Neuronal stem cell (in vitro differentiated cells): ENCODE data around the gene MBLAC1.

ENCODE experiments used
- DNase-seq: peaks from one replicate; pipeline ENCODE4 v3.0.0-alpha.2; 2013; ENCODE audit warnings: low spot score
- H2AFZ ChIP-seq: one replicate; pipeline ENCODE4 v1.6.1; 2013; ENCODE audit warnings: mild to moderate bottlenecking, low read length, inconsistent platforms
- H2AK5ac ChIP-seq: 2 replicates; pipeline ENCODE4 v1.6.1; 2013; ENCODE audit warnings: low read depth, mild to moderate bottlenecking, inconsistent platforms, low read length, moderate library complexity, mixed read lengths
- H2BK120ac ChIP-seq: 2 replicates; pipeline ENCODE4 v1.6.1; 2013; ENCODE audit warnings: low read depth, mild to moderate bottlenecking, inconsistent platforms, low read length, moderate library complexity, mixed read lengths
- H2BK12ac ChIP-seq: one replicate; pipeline ENCODE4 v1.6.1; 2013; ENCODE audit warnings: low read length, inconsistent platforms
- H2BK15ac ChIP-seq: 2 replicates; pipeline ENCODE4 v1.6.1; 2013; ENCODE audit warnings: mild to moderate bottlenecking, low read length, inconsistent platforms, mixed read lengths
- H2BK5ac ChIP-seq: one replicate; pipeline ENCODE4 v1.6.1; 2013; ENCODE audit warnings: inconsistent platforms, mild to moderate bottlenecking, low read length, moderate library complexity
- H3K14ac ChIP-seq: one replicate; pipeline ENCODE4 v1.6.1; 2013; ENCODE audit warnings: low read length, inconsistent platforms
- H3K18ac ChIP-seq: 2 replicates; pipeline ENCODE4 v1.6.1; 2013; ENCODE audit warnings: low read length, inconsistent platforms
- H3K23ac ChIP-seq: 2 replicates; pipeline ENCODE4 v1.6.1; 2013; ENCODE audit warnings: low read depth, mild to moderate bottlenecking, mixed read lengths, low read length, inconsistent platforms; ENCODE audit not compliant: poor library complexity
- H3K27ac ChIP-seq: replicated peaks from 3 replicates; pipeline ENCODE4 v1.5.1; 2013; ENCODE audit warnings: low read length, inconsistent platforms
- H3K27me3 ChIP-seq, 3 experiments: 2 replicates each; pipeline ENCODE4 v1.6.1; 2013; ENCODE audit warnings: low read length in 3 of 3, mild to moderate bottlenecking in 2 of 3, inconsistent platforms in 1 of 3, low read depth in 1 of 3, mixed read lengths in 1 of 3, moderate library complexity in 1 of 3; ENCODE audit not compliant: control insufficient read depth in 3 of 3, insufficient read depth in 3 of 3
- H3K36me3 ChIP-seq, 2 donors: replicated peaks in 1 of 2; 2 replicates each; pipeline ENCODE4 v1.6.1; 2013; ENCODE audit warnings: low read length in 2 of 2; ENCODE audit not compliant: control insufficient read depth in 2 of 2, insufficient read depth in 2 of 2
- H3K4ac ChIP-seq: 2 replicates; pipeline ENCODE4 v1.6.1; 2013; ENCODE audit warnings: inconsistent platforms, mild to moderate bottlenecking, low read length, moderate library complexity
- H3K4me1 ChIP-seq, 2 donors: 1 replicate in 1 of 2; 2 replicates in 1 of 2; pipeline ENCODE4 v1.6.1; 2013; ENCODE audit warnings: low read length in 2 of 2, low read depth in 1 of 2; ENCODE audit not compliant: control insufficient read depth in 2 of 2, insufficient read depth in 1 of 2
- H3K4me2 ChIP-seq: one replicate; pipeline ENCODE4 v1.6.1; 2013; ENCODE audit warnings: mild to moderate bottlenecking, low read length, inconsistent platforms; ENCODE audit not compliant: insufficient read depth, poor library complexity, severe bottlenecking
- H3K4me3 ChIP-seq, 2 donors: 2 replicates each; pipeline ENCODE4 v1.5.1; 2013; ENCODE audit warnings: low read length in 2 of 2, mild to moderate bottlenecking in 2 of 2, inconsistent platforms in 1 of 2, moderate library complexity in 1 of 2
- H3K79me1 ChIP-seq: one replicate; pipeline ENCODE4 v1.6.1; 2013; ENCODE audit warnings: low read depth, mild to moderate bottlenecking, inconsistent platforms, low read length, moderate library complexity
- H3K9ac ChIP-seq: one replicate; pipeline ENCODE4 v1.6.1; 2013; ENCODE audit warnings: mild to moderate bottlenecking, low read depth, low read length, inconsistent platforms; ENCODE audit not compliant: poor library complexity
- H3K9me3 ChIP-seq, 2 donors: replicated peaks in 1 of 2; 2 replicates each; pipeline versions ENCODE3 to v1.6.1; 2013; ENCODE audit warnings: low read length in 2 of 2, mild to moderate bottlenecking in 2 of 2, inconsistent platforms in 1 of 2, low read depth in 1 of 2, mixed read lengths in 1 of 2, moderate library complexity in 1 of 2; ENCODE audit not compliant: control insufficient read depth in 2 of 2, insufficient read depth in 1 of 2
- H4K8ac ChIP-seq: one replicate; pipeline ENCODE4 v1.6.1; 2013; ENCODE audit warnings: low read depth, mild to moderate bottlenecking, inconsistent platforms, low read length, moderate library complexity
- H4K91ac ChIP-seq: one replicate; pipeline ENCODE4 v1.6.1; 2013; ENCODE audit warnings: low read length, low read depth, mild to moderate bottlenecking, inconsistent platforms; ENCODE audit not compliant: poor library complexity
- WGBS, 2 donors: extraction: QIAGEN DNeasy Blood & Tissue Kit; methylation state at CpG; one replicate each; pipeline ENCODE4 v1.1.7; 2013; ENCODE audit warnings: missing lambda C conversion rate in 2 of 2, mixed read lengths in 1 of 2; ENCODE audit not compliant: insufficient read length in 2 of 2, insufficient replicate concordance in 1 of 2; ENCODE audit errors: extremely low coverage in 2 of 2; 5-methylcytosine and 5-hydroxymethylcytosine counted together

Gene MBLAC1

DNA sequence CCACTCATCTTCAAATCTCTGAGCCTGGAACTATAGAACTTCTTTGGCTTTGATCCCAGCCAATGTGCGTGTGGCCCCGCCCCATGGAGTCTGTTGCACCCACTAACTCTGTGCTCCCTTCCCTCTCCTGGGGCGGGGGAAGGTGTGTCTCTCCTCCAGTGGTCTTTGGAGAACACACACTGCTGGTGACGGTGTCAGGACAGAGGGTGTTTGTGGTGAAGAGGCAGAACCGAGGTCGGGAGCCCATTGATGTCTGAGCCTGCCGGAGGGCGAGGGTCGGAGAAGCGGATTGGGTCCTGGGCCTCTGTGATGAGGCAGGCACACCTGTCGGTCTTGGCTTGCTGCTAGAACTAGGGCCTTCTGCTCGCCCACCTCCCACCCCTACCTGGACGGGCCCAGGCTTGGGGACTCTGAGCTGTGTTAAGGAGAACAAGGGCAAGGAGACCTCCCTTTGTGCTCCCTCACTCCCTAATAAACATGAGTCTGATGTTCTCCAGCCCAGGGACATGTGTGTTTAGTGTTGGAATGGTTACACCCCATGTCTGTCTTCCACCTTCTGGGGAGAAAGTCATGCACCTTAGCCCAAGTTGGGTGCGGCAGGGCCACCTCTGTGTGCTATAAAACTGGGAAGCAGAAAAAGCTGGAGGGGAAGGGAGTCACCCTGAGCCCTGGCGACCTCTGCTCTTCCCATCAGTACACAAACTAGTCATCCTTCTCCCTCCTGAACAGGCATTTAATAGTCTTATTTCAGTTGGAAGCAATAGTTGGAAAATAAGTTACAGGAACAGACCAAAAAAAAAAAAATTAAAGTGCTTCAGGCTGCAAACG lies 27.2 kb downstream of the MBLAC1 start:
- Histone ChIP-seq H3K36me3 (peaks cover 24 to 66% of the 10 kb centered on the region in 2 donors), H3K4me2 (no peak overlapping the region), H3K14ac (no peak overlapping the region), H4K8ac (no peak overlapping the region), H3K4me1 (peaks cover 5 to 15% of the 10 kb centered on the region in 2 donors), H3K4ac (no peak overlapping the region), H3K4me3 (no peak overlapping the region), H3K9ac (no peak overlapping the region), H3K9me3 (no peaks in the 10 kb centered on the region), H3K18ac (no peak overlapping the region), H2BK120ac (no peak overlapping the region), H3K79me1 (peaks cover 7% of the 10 kb centered on the region), H2BK5ac (no peak overlapping the region), H2AFZ (no peak overlapping the region), H2AK5ac (no peak overlapping the region), H3K27ac (no peak overlapping the region), H2BK15ac (no peak overlapping the region), H3K23ac (no peak overlapping the region), H3K27me3 (no peaks in the 10 kb centered on the region), H4K91ac (no peak overlapping the region), H2BK12ac (no peak overlapping the region)
- no peak for DNase-seq
- whole genome bisulfite sequencing, 2 donors, result no CpG with 5 or more reads among the region's 16 CpGs

GRCh38 chr7:100154651-100155491 lies 28.1 kb downstream of the MBLAC1 start:
- no peak overlapping the region for H3K4me2 ChIP-seq
- no peak overlapping the region for H2BK120ac ChIP-seq
- no CpG with 5 or more reads among the region's 30 CpGs for WGBS, 2 donors
- H3K18ac ChIP-seq, result no peak overlapping the region
- H2BK5ac ChIP-seq, result no peak overlapping the region
- no peak overlapping the region for H2BK15ac ChIP-seq
- peaks cover 5 to 12% of the 10 kb centered on the region in 2 donors for H3K4me1 ChIP-seq
- peak overlapping the region; percentile 48 for H3K23ac ChIP-seq
- no peak overlapping the region for H3K4ac ChIP-seq
- H3K14ac ChIP-seq, result no peak overlapping the region
- no peak overlapping the region for H4K8ac ChIP-seq
- no peak overlapping the region for H4K91ac ChIP-seq
- no peak overlapping the region for H3K9ac ChIP-seq
- peaks cover 5% of the 10 kb centered on the region for H3K79me1 ChIP-seq
- no peaks in the 10 kb centered on the region for H3K9me3 ChIP-seq
- DNase-seq, result no peak
- no peaks in the 10 kb centered on the region for H3K27me3 ChIP-seq
- H3K4me3 ChIP-seq, result peak overlapping the region in 1 of 2 donors; percentile 53
- no peak overlapping the region for H3K27ac ChIP-seq
- H2AK5ac ChIP-seq, result no peak overlapping the region
- no peak overlapping the region for H2AFZ ChIP-seq
- no peak overlapping the region for H2BK12ac ChIP-seq
- peaks cover 24 to 66% of the 10 kb centered on the region in 2 donors for H3K36me3 ChIP-seq

GRCh38 chr7:100155553-100156317 lies 29.0 kb downstream of the MBLAC1 start:
- H2BK5ac ChIP-seq, result no peak overlapping the region
- H3K4me3 ChIP-seq, result no peak overlapping the region
- WGBS, 2 donors, result no CpG with 5 or more reads among the region's 20 CpGs
- no peak overlapping the region for H3K27ac ChIP-seq
- no peak overlapping the region for H2BK12ac ChIP-seq
- H3K4me2 ChIP-seq, result no peak overlapping the region
- H3K14ac ChIP-seq, result no peak overlapping the region
- H3K9ac ChIP-seq, result no peak overlapping the region
- H3K79me1 ChIP-seq, result peaks cover 5% of the 10 kb centered on the region
- no peak overlapping the region for H3K23ac ChIP-seq
- no peak overlapping the region for H4K91ac ChIP-seq
- no peak overlapping the region for H2BK120ac ChIP-seq
- no peak overlapping the region for H2BK15ac ChIP-seq
- no peak overlapping the region for H3K4ac ChIP-seq
- H3K9me3 ChIP-seq, result no peaks in the 10 kb centered on the region
- H3K4me1 ChIP-seq, result peaks cover 5 to 11% of the 10 kb centered on the region in 2 donors
- DNase-seq, result no peak
- H3K18ac ChIP-seq, result no peak overlapping the region
- H2AFZ ChIP-seq, result no peak overlapping the region
- H4K8ac ChIP-seq, result no peak overlapping the region
- H3K27me3 ChIP-seq, result no peaks in the 10 kb centered on the region
- no peak overlapping the region for H2AK5ac ChIP-seq
- H3K36me3 ChIP-seq, result peaks cover 24 to 61% of the 10 kb centered on the region in 2 donors
